Sigmoid colon (tissue), 4 donors: ENCODE data around the gene CREB3L2.

Source experiments
- CTCF ChIP-seq, 4 experiments: fragments of 450-650 bp in 3 of 4; fragments of 200-600 bp in 1 of 4; IDR thresholded peaks; one replicate each; pipeline ENCODE4 v1.5.1; 2016 to 2019; ENCODE audit warnings: antibody characterized with exemption in 4 of 4, mild to moderate bottlenecking in 3 of 4, moderate library complexity in 2 of 4
- EP300 ChIP-seq, 4 donors: sonication (generic); formaldehyde crosslinking; IDR thresholded peaks; one replicate each; pipeline ENCODE4 v1.6.1; 2017; ENCODE audit warnings: antibody characterized with exemption in 4 of 4

GRCh38 chr7:137962491-137962874 is 39.4 kb downstream of the CREB3L2 start:
- no peak for TF ChIP-seq CTCF (IDR thresholded peaks at IDR 0.05)
- no peak for TF ChIP-seq EP300 (IDR thresholded peaks at IDR 0.05)
